ENCODE data around the gene ADM2. TPM values are rescaled to one million over a fixed set of nuclear protein-coding genes. Genes with fewer than 3 reads are reported as not detected.

The ADM2 gene
- total and polyA plus RNA-seq, 2 of the 13 experiments (the other 11 are each of a cell fraction or from before 2014, with no cell fraction given), result 1.2 to 3.0 TPM

DNA sequence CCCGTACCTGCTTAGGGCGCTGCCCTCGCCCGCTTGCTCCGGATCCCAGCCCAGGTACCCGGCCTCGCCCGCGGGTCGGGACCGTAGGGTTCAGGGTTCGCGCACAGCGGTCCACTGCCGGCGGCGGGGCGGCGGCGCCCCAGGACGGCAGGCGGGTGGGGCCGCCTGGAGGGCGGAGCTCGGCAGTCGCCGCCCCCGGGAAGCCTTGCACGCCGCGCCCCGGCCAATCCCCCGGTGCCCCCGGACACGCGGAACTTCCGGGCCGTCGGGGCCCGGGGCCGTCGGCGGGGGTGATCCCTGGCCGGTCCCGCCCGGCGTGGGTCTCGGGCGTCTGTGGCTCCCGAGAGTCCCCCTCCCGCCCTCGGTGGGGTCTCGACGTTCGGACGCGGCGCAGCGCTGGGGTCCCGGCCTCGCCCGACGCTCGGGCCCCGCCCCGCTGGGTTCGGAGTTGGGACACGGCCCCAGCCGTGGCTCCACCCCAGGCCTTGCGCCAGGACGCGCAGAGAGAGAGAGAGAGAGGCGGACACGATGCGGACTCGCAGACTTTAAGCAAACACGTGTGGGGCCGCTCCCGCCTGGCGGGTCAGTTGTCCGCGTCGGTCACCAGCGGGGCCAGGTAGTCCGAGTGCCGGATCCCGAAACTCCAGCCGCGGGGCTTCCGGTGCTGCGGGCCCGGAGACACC lies 48.7 kb downstream of the ADM2 start, which contains the start of gene TYMP (continued):
- TF ChIP-seq, protein P1, sequence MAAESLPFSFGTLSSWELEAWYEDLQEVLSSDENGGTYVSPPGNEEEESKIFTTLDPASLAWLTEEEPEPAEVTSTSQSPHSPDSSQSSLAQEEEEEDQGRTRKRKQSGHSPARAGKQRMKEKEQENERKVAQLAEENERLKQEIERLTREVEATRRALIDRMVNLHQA (CRISPR knock-in tag; IDR thresholded peaks at IDR 0.05), result no peak
- TF ChIP-seq ZNF766 (CRISPR knock-in tag; IDR thresholded peaks at IDR 0.05; ENCODE audit: borderline replicate concordance) (no peak; the same call in 1 of the 2 replicates), FOXK2 (IDR thresholded peaks at IDR 0.05) (no peak), NFE2L1 (CRISPR knock-in tag; IDR thresholded peaks at IDR 0.05; ENCODE audit: borderline replicate concordance) (no peak), IRX3 (CRISPR knock-in tag; IDR thresholded peaks at IDR 0.05; ENCODE audit: borderline replicate concordance, low read depth) (no peak), ZNF17 (CRISPR knock-in tag; IDR thresholded peaks at IDR 0.05) (no peak), ZNF75D (CRISPR knock-in tag; IDR thresholded peaks at IDR 0.05; ENCODE audit: borderline replicate concordance) (no peak), EEA1 (CRISPR knock-in tag; IDR thresholded peaks at IDR 0.05; ENCODE audit: borderline replicate concordance) (no peak; the same call in 1 of the 2 replicates), JUN (CRISPR knock-in tag; IDR thresholded peaks at IDR 0.05) (peak; percentile 11; the same call in 1 of the 2 replicates), CHD4 (IDR thresholded peaks at IDR 0.05; ENCODE audit: borderline replicate concordance, low read length) (no peak), MXI1 (IDR thresholded peaks at IDR 0.05; ENCODE audit: borderline replicate concordance, low read depth, low read length) (no peak; the same call in 2 of the 3 replicates), PAX8 (CRISPR knock-in tag; IDR thresholded peaks at IDR 0.05; ENCODE audit: borderline replicate concordance) (no peak), FOSL2 (CRISPR knock-in tag; IDR thresholded peaks at IDR 0.05) (0 out of 2 replicates have a peak, but pooled peaks have one; percentile 44), ZNF674 (CRISPR knock-in tag; IDR thresholded peaks at IDR 0.05; ENCODE audit: low read depth) (no peak), BRCA1 (CRISPR knock-in tag; IDR thresholded peaks at IDR 0.05) (0 out of 2 replicates have a peak, but pooled peaks have one; percentile 55), ZNF660 (CRISPR knock-in tag; IDR thresholded peaks at IDR 0.05; ENCODE audit: borderline replicate concordance, low read depth) (no peak), CBX5 (CRISPR knock-in tag; IDR thresholded peaks at IDR 0.05; ENCODE audit: borderline replicate concordance) (no peak)
- TF ChIP-seq, protein P2, sequence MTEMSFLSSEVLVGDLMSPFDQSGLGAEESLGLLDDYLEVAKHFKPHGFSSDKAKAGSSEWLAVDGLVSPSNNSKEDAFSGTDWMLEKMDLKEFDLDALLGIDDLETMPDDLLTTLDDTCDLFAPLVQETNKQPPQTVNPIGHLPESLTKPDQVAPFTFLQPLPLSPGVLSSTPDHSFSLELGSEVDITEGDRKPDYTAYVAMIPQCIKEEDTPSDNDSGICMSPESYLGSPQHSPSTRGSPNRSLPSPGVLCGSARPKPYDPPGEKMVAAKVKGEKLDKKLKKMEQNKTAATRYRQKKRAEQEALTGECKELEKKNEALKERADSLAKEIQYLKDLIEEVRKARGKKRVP (CRISPR knock-in tag; IDR thresholded peaks at IDR 0.05), result no peak; a peak in 1 of 4 replicates
- TF ChIP-seq, protein P3, sequence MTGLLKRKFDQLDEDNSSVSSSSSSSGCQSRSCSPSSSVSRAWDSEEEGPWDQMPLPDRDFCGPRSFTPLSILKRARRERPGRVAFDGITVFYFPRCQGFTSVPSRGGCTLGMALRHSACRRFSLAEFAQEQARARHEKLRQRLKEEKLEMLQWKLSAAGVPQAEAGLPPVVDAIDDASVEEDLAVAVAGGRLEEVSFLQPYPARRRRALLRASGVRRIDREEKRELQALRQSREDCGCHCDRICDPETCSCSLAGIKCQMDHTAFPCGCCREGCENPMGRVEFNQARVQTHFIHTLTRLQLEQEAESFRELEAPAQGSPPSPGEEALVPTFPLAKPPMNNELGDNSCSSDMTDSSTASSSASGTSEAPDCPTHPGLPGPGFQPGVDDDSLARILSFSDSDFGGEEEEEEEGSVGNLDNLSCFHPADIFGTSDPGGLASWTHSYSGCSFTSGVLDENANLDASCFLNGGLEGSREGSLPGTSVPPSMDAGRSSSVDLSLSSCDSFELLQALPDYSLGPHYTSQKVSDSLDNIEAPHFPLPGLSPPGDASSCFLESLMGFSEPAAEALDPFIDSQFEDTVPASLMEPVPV (CRISPR knock-in tag; IDR thresholded peaks at IDR 0.05), result peak; percentile 76; the same call in 1 of the 2 replicates
- TF ChIP-seq, protein P4, sequence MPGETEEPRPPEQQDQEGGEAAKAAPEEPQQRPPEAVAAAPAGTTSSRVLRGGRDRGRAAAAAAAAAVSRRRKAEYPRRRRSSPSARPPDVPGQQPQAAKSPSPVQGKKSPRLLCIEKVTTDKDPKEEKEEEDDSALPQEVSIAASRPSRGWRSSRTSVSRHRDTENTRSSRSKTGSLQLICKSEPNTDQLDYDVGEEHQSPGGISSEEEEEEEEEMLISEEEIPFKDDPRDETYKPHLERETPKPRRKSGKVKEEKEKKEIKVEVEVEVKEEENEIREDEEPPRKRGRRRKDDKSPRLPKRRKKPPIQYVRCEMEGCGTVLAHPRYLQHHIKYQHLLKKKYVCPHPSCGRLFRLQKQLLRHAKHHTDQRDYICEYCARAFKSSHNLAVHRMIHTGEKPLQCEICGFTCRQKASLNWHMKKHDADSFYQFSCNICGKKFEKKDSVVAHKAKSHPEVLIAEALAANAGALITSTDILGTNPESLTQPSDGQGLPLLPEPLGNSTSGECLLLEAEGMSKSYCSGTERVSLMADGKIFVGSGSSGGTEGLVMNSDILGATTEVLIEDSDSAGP (CRISPR knock-in tag; IDR thresholded peaks at IDR 0.05; ENCODE audit: borderline replicate concordance), result no peak; the same call in none of the 2 replicates
- TF ChIP-seq, protein P5, sequence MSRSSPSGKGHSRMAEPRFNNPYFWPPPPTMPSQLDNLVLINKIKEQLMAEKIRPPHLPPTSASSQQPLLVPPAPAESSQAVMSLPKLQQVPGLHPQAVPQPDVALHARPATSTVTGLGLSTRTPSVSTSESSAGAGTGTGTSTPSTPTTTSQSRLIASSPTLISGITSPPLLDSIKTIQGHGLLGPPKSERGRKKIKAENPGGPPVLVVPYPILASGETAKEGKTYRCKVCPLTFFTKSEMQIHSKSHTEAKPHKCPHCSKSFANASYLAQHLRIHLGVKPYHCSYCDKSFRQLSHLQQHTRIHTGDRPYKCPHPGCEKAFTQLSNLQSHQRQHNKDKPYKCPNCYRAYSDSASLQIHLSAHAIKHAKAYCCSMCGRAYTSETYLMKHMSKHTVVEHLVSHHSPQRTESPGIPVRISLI (CRISPR knock-in tag; IDR thresholded peaks at IDR 0.05; ENCODE audit: borderline replicate concordance), result 0 out of 2 replicates have a peak, but pooled peaks have one; percentile 48

Data from HepG2 (cell line).